ENCODE measurements around the gene TAS1R2. TPM values are rescaled to one million over a fixed set of nuclear protein-coding genes. Genes with fewer than 3 reads are reported as not detected.
"Not testable (repeated sequence)": the region's sequence is repeated elsewhere in the genome, so short reads cannot be mapped to it uniquely, and the experiment has no call there.

Gene TAS1R2
- total and polyA plus RNA-seq, 3 experiments from 2014 or later, result not detected

DNA sequence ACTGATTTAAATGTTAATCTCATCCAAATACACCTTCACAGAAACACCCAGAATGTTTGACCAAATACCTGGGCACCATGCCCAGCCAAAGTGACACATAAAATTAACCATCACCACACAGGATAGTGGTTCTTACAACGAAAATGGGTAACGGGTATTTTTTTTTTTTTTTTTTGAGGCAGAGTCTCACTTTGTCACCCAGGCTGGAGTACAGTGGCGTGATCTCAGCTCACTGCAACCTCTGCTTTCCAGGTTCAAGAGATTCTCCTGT lies 11.1 kb upstream of the TAS1R2 start:
- CTCF ChIA-PET; DNase-seq; H3K27ac Mint-ChIP-seq; H3K4me3 ChIP-seq (ENCODE audit: low read length); H3K36me3 Mint-ChIP-seq; H3K4me1 ChIP-seq (ENCODE audit: insufficient read depth, low read length); H3K27ac ChIP-seq (ENCODE audit: low read depth, low read length); H3K9me3 ChIP-seq (ENCODE audit: low read length); H3K36me3 ChIP-seq (ENCODE audit: insufficient read depth, low read length); H3K9me3 Mint-ChIP-seq; H3K27me3 Mint-ChIP-seq; H3K4me1 Mint-ChIP-seq; H3K27me3 ChIP-seq (ENCODE audit: insufficient read depth, low read length, poor library complexity, severe bottlenecking); POLR2A ChIA-PET; H3K4me3 Mint-ChIP-seq: not testable (repeated sequence)

DNA sequence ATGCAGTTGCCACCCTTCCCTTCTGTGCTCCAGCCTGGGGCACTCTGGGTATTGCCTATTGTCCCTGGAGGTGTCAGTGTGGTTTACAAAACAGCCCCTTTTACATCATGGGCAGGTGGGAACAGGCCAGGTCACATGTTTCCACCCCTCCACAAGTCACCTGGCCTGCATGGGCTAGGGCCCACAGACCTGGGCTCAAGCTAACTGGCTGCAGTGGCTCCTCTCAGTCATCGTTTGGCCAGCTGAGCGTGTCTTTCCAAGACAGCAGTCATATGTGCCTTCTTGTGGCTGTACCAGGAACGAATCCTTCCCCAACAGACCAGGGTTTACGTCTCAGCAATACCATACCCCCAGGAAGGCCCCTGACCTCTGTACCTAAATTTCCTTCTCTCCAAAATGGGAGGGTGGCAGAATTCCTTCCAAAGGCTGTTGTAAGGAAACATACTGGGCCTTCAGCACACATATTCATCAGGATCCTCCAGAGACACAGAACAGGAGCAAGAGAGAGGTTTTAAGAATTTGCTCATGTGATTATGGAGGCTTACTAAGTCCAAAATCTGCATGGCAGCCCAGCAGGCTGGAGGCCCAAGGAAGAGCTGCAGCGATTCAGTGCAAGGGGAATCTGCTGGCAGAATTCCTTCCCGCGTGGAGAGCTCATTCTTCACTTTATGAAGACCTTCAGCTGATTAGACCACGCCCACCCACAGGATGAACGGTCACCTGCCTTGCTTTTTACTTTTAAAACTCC lies 10.6 kb upstream of the TAS1R2 start:
- no peaks in the 10 kb centered on the region for H3K4me1 Mint-ChIP-seq
- no peak overlapping the region for H3K4me3 Mint-ChIP-seq
- Histone ChIP-seq H3K4me3 (ENCODE audit: low read length) (no peak overlapping the region), H3K27ac (ENCODE audit: low read depth, low read length) (no peak overlapping the region), H3K27me3 (ENCODE audit: insufficient read depth, low read length, poor library complexity, severe bottlenecking) (no peaks in the 10 kb centered on the region), H3K4me1 (ENCODE audit: insufficient read depth, low read length) (no peaks in the 10 kb centered on the region), H3K36me3 (ENCODE audit: insufficient read depth, low read length) (no peaks in the 10 kb centered on the region), H3K9me3 (ENCODE audit: low read length) (no peaks in the 10 kb centered on the region)
- H3K27ac Mint-ChIP-seq, result peak overlapping the region in 1 of 8 donors; percentile 68
- CTCF ChIA-PET, result no interaction called here
- DNase-seq, result no peak
- H3K27me3 Mint-ChIP-seq, result peaks cover 3 to 9% of the 10 kb centered on the region in 2 donors
- H3K9me3 Mint-ChIP-seq, result no peaks in the 10 kb centered on the region
- peaks cover 0 to 1% (median 0%) of the 10 kb centered on the region in 3 donors for H3K36me3 Mint-ChIP-seq
- POLR2A ChIA-PET, result no interaction called here

DNA sequence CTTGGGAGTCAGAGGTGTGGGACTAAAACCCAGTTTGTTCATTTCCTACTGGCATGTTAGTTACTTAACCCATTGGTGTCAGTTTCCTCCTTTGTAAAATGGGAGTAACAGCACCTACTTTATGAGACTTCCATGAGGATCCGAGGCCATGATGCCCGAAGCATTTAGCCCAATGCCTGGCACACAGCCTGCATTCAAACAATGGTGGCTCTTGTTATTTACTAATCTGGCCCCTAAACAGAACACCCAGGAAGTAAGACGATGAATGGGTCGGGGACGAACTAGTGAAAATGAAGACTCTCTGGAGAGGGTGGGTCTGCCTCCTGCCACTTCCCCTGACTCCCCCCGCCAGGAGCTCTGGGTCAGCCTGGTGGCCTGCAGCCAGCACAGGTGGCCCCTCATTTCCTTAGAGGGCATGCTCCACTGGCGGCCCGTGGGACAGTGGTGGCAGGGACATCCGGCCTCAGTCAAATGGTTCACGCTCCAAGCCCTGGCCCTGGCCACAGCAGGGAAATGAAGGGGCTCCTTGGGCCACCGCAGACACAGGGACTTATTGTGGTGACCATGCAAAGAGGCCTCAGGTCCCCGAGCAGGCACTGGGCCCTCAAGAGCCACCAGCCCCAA lies 9.5 kb upstream of the TAS1R2 start:
- H3K36me3 ChIP-seq (ENCODE audit: insufficient read depth, low read length), result no peaks in the 10 kb centered on the region
- POLR2A ChIA-PET, result no interaction called here
- no peaks in the 10 kb centered on the region for H3K4me1 Mint-ChIP-seq
- no peak overlapping the region for H3K4me3 ChIP-seq (ENCODE audit: low read length)
- CTCF ChIA-PET, result no interaction called here
- H3K36me3 Mint-ChIP-seq, result peaks cover 0 to 1% (median 0%) of the 10 kb centered on the region in 3 donors
- no peaks in the 10 kb centered on the region for H3K9me3 Mint-ChIP-seq
- no peak for DNase-seq
- H3K27ac ChIP-seq (ENCODE audit: low read depth, low read length), result no peak overlapping the region
- no peaks in the 10 kb centered on the region for H3K27me3 ChIP-seq (ENCODE audit: insufficient read depth, low read length, poor library complexity, severe bottlenecking)
- peak overlapping the region in 1 of 8 donors; percentile 5 for H3K27ac Mint-ChIP-seq
- H3K4me1 ChIP-seq (ENCODE audit: insufficient read depth, low read length), result no peaks in the 10 kb centered on the region
- no peak overlapping the region for H3K4me3 Mint-ChIP-seq
- H3K27me3 Mint-ChIP-seq, result peaks cover 3 to 9% of the 10 kb centered on the region in 2 donors
- no peaks in the 10 kb centered on the region for H3K9me3 ChIP-seq (ENCODE audit: low read length)

DNA sequence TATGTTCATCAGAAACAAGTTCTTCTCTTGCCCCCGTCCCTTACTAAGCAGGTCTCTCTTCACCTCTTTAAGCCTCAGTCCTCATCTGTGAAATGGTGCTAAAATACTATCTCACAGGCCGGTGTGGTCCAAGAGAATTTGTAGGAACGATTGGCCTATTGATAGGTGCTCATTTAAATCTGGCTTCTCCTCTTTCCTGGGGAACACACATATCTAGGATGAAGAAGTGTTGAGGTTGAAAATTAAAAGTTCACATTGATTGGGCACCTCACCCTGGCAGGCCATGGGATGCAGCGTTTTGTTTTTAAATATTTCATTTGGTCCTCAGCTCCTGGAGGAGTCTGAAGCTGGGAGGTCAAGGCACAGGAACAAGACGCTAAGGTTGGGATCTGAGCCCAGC lies 8.9 kb upstream of the TAS1R2 start:
- Mint-ChIP-seq H3K4me3 (no peak overlapping the region), H3K27me3 (peaks cover 3 to 9% of the 10 kb centered on the region in 2 donors), H3K36me3 (peaks cover 0 to 1% (median 0%) of the 10 kb centered on the region in 3 donors), H3K4me1 (no peaks in the 10 kb centered on the region), H3K27ac (no peak overlapping the region), H3K9me3 (no peaks in the 10 kb centered on the region)
- Histone ChIP-seq H3K27me3 (ENCODE audit: insufficient read depth, low read length, poor library complexity, severe bottlenecking) (no peaks in the 10 kb centered on the region), H3K36me3 (ENCODE audit: insufficient read depth, low read length) (no peaks in the 10 kb centered on the region), H3K4me1 (ENCODE audit: insufficient read depth, low read length) (no peaks in the 10 kb centered on the region), H3K4me3 (ENCODE audit: low read length) (no peak overlapping the region), H3K9me3 (ENCODE audit: low read length) (no peaks in the 10 kb centered on the region), H3K27ac (ENCODE audit: low read depth, low read length) (no peak overlapping the region)
- ChIA-PET POLR2A (no interaction called here), CTCF (no interaction called here)
- DNase-seq, result no peak

DNA sequence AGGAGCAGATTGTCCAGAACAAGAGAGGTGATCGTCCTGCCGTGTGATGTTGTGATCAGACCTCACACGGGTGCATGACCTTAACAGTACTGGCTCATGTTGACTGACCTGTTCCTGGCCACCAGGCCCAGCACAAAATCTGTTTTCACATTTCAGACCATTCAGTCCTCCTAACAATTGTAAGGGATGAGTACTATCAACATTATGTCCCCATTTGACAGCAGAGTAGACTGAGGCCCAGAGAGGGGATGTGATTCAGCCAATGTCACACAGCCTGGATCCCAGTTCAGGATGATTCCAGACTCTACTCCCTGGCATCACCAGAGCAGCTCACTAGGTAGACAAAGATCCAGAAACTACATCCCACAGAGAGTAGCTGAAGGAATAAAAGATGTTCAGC lies 7.4 kb upstream of the TAS1R2 start:
- no peak overlapping the region for H3K4me3 ChIP-seq (ENCODE audit: low read length)
- H3K4me3 Mint-ChIP-seq, result no peak overlapping the region
- ChIA-PET POLR2A (no interaction called here), CTCF (no interaction called here)
- H3K36me3 Mint-ChIP-seq, result no peaks in the 10 kb centered on the region
- no peaks in the 10 kb centered on the region for H3K9me3 ChIP-seq (ENCODE audit: low read length)
- no peaks in the 10 kb centered on the region for H3K36me3 ChIP-seq (ENCODE audit: insufficient read depth, low read length)
- no peaks in the 10 kb centered on the region for H3K4me1 ChIP-seq (ENCODE audit: insufficient read depth, low read length)
- H3K9me3 Mint-ChIP-seq, result no peaks in the 10 kb centered on the region
- DNase-seq, result no peak
- no peaks in the 10 kb centered on the region for H3K27me3 ChIP-seq (ENCODE audit: insufficient read depth, low read length, poor library complexity, severe bottlenecking)
- H3K27ac ChIP-seq (ENCODE audit: low read depth, low read length), result no peak overlapping the region
- H3K27me3 Mint-ChIP-seq, result peaks cover 1 to 9% of the 10 kb centered on the region in 2 donors
- H3K27ac Mint-ChIP-seq, result no peak overlapping the region
- H3K4me1 Mint-ChIP-seq, result no peaks in the 10 kb centered on the region

DNA sequence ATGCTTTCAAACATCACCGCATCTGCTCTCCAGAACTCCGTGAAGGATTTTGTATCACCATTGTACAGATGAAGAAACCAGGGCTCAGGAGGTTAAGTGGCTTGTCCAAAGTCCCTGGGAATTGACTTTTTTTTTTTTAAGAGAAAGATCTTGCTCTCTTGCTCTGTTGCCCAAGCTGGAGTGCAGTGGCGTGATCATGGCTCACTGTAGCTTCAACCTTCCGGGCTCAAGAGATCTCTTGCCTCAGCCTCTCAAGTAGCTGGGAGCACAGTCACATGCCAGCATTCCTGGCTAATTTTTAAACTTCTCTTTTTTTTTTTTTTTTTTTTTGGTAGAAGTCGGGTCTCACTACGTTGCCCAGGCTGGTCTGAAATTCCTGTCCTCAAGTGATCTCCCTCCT lies 6.9 kb upstream of the TAS1R2 start:
- Histone ChIP-seq H3K9me3 (ENCODE audit: low read length) (no peaks in the 10 kb centered on the region), H3K4me1 (ENCODE audit: insufficient read depth, low read length) (no peaks in the 10 kb centered on the region), H3K36me3 (ENCODE audit: insufficient read depth, low read length) (no peaks in the 10 kb centered on the region), H3K4me3 (ENCODE audit: low read length) (no peak overlapping the region), H3K27ac (ENCODE audit: low read depth, low read length) (no peak overlapping the region), H3K27me3 (ENCODE audit: insufficient read depth, low read length, poor library complexity, severe bottlenecking) (no peaks in the 10 kb centered on the region)
- no peaks in the 10 kb centered on the region for H3K9me3 Mint-ChIP-seq
- H3K27ac Mint-ChIP-seq, result peak overlapping the region in 1 of 8 donors; percentile 24
- ChIA-PET POLR2A (no interaction called here), CTCF (interaction anchor here (0.6 kb wide), 1 partner anchor 208 kb away, joined by 3 read pairs; no protein-coding TSS in a partner anchor)
- H3K36me3 Mint-ChIP-seq, result no peaks in the 10 kb centered on the region
- no peak for DNase-seq
- no peaks in the 10 kb centered on the region for H3K4me1 Mint-ChIP-seq
- no peak overlapping the region for H3K4me3 Mint-ChIP-seq
- H3K27me3 Mint-ChIP-seq, result peaks cover 2 to 9% of the 10 kb centered on the region in 2 donors

DNA sequence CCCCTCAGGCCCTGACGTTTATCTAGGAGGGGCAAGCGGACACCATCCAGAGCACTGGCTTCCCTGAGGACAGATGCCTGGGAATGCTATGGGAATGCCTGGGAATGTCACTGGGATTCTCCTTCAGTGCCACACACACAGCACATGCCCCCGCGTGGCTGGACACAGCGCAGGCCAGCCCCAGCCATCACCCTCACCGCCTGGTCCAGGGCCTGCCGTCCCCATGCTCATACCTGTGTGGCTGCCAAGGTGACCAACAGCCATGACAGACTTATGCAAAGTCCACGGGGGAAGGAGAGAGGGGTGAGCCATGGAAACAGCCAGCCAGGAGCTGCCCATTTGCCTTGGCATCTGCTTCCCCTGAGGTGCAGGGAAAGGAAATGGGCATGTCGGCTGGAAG lies 5.7 kb upstream of the TAS1R2 start:
- H3K27ac Mint-ChIP-seq, result no peak overlapping the region
- H3K4me1 Mint-ChIP-seq, result no peaks in the 10 kb centered on the region
- H3K36me3 Mint-ChIP-seq, result no peaks in the 10 kb centered on the region
- Histone ChIP-seq H3K27me3 (ENCODE audit: insufficient read depth, low read length, poor library complexity, severe bottlenecking) (no peaks in the 10 kb centered on the region), H3K4me3 (ENCODE audit: low read length) (no peak overlapping the region), H3K4me1 (ENCODE audit: insufficient read depth, low read length) (no peaks in the 10 kb centered on the region), H3K9me3 (ENCODE audit: low read length) (no peaks in the 10 kb centered on the region), H3K36me3 (ENCODE audit: insufficient read depth, low read length) (no peaks in the 10 kb centered on the region), H3K27ac (ENCODE audit: low read depth, low read length) (no peak overlapping the region)
- H3K27me3 Mint-ChIP-seq, result peaks cover 6 to 9% of the 10 kb centered on the region in 2 donors
- H3K9me3 Mint-ChIP-seq, result no peaks in the 10 kb centered on the region
- ChIA-PET CTCF (no interaction called here), POLR2A (no interaction called here)
- no peak overlapping the region for H3K4me3 Mint-ChIP-seq
- DNase-seq, result no peak

DNA sequence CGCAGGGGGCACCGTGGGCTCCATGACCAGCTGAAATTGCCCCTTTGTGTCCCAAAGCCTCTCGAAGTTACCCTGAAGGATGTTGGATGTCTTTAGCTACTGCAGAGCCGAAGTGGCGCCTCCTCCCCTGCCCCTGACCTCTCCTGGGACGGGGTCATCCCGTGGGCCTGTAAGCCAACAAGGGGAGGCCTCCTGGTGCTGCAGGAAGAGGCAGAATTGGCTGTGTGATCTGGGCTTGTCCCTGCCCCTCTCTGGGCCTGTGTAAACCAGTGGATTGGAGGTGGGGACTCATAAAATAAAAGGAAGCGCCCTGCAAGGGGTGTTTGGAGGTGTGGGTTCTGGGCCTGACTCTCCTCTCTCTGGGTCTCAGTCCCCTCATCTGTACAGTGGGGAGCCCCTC lies 2.1 kb upstream of the TAS1R2 start:
- Histone ChIP-seq H3K4me3 (ENCODE audit: low read length) (no peak overlapping the region), H3K4me1 (ENCODE audit: insufficient read depth, low read length) (no peaks in the 10 kb centered on the region), H3K27ac (ENCODE audit: low read depth, low read length) (no peak overlapping the region), H3K36me3 (ENCODE audit: insufficient read depth, low read length) (no peaks in the 10 kb centered on the region), H3K9me3 (ENCODE audit: low read length) (no peaks in the 10 kb centered on the region), H3K27me3 (ENCODE audit: insufficient read depth, low read length, poor library complexity, severe bottlenecking) (no peaks in the 10 kb centered on the region)
- Mint-ChIP-seq H3K27me3 (peaks cover 6% of the 10 kb centered on the region in 2 donors), H3K4me3 (no peak overlapping the region), H3K9me3 (no peaks in the 10 kb centered on the region), H3K36me3 (no peaks in the 10 kb centered on the region), H3K4me1 (no peaks in the 10 kb centered on the region), H3K27ac (no peak overlapping the region)
- CTCF ChIA-PET, result no interaction called here
- POLR2A ChIA-PET, result no interaction called here
- DNase-seq, result no peak

Data from CD8-positive, alpha-beta memory T cell (primary cell).